ENCODE data around the gene CFAP100.

DNA sequence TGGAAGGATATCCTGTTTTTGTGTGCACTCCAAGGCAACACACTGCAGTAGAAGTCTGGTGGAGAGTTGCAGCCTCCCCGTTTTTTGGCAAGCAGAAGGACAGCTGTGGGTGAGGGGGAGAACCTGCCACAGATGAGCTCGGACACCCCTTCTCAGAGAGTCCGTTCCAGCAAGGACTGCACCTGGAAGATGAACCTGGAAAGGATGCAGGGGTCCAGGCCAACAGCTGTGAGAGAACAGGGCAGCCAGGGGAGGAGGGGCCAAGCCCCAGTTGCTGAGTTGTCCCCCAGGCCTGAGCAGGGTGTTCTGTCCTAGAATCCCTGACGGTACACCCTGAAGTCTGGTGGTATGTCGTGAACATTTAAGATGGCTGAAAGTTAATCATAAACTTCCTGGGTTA, 50.8 kb downstream of the CFAP100 start:
- TF ChIP-seq, protein P1, sequence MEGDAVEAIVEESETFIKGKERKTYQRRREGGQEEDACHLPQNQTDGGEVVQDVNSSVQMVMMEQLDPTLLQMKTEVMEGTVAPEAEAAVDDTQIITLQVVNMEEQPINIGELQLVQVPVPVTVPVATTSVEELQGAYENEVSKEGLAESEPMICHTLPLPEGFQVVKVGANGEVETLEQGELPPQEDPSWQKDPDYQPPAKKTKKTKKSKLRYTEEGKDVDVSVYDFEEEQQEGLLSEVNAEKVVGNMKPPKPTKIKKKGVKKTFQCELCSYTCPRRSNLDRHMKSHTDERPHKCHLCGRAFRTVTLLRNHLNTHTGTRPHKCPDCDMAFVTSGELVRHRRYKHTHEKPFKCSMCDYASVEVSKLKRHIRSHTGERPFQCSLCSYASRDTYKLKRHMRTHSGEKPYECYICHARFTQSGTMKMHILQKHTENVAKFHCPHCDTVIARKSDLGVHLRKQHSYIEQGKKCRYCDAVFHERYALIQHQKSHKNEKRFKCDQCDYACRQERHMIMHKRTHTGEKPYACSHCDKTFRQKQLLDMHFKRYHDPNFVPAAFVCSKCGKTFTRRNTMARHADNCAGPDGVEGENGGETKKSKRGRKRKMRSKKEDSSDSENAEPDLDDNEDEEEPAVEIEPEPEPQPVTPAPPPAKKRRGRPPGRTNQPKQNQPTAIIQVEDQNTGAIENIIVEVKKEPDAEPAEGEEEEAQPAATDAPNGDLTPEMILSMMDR (IDR thresholded peaks at IDR 0.05; ENCODE audit: poor library complexity): no peak
- TF ChIP-seq EZH2 (IDR thresholded peaks at IDR 0.05; ENCODE audit: borderline replicate concordance): no peak

Measured in hepatocyte (in vitro differentiated cells).